ENCODE data around the gene HMCN1. TPM values are rescaled to one million over a fixed set of nuclear protein-coding genes. Genes with fewer than 3 reads are reported as not detected.

The HMCN1 gene
- total RNA-seq, 1 donor from 2014 or later = 80.0 TPM

- Mint-ChIP-seq H3K4me3 (ENCODE audit: unreplicated experiment) (peak overlapping the region; percentile 80), H3K27me3 (ENCODE audit: low read depth) (no peaks in the 10 kb centered on the region), H3K9me3 (ENCODE audit: low read depth) (peaks cover 16% of the 10 kb centered on the region), H3K4me1 (ENCODE audit: low read depth) (peaks cover 47% of the 10 kb centered on the region), H3K36me3 (ENCODE audit: low read depth) (peaks cover 11% of the 10 kb centered on the region), H3K27ac (ENCODE audit: unreplicated experiment) (peak overlapping the region; percentile 87)
- no peak for DNase-seq (ENCODE audit: low spot score)
- no peak for TF ChIP-seq CTCF (IDR thresholded peaks at IDR 0.05)
These were observed 1.5 kb downstream of the HMCN1 start for GRCh38 chr1:185735701-185736064.

- peaks cover 10% of the 10 kb centered on the region for H3K9me3 Mint-ChIP-seq (ENCODE audit: low read depth)
- no peaks in the 10 kb centered on the region for H3K27me3 Mint-ChIP-seq (ENCODE audit: low read depth)
- H3K36me3 Mint-ChIP-seq (ENCODE audit: low read depth) = peaks cover 13% of the 10 kb centered on the region
- H3K4me3 Mint-ChIP-seq (ENCODE audit: unreplicated experiment) = no peak overlapping the region
- no peak overlapping the region for H3K27ac Mint-ChIP-seq (ENCODE audit: unreplicated experiment)
- DNase-seq (ENCODE audit: low spot score) = no peak
- no peak for TF ChIP-seq CTCF (IDR thresholded peaks at IDR 0.05)
- peaks cover 46% of the 10 kb centered on the region for H3K4me1 Mint-ChIP-seq (ENCODE audit: low read depth)
These were observed 5.8 kb downstream of the HMCN1 start for GRCh38 chr1:185739967-185740366.

GRCh38 chr1:185741551-185741950, 7.4 kb downstream of the HMCN1 start:
- peaks cover 10% of the 10 kb centered on the region for H3K9me3 Mint-ChIP-seq (ENCODE audit: low read depth)
- no peak for DNase-seq (ENCODE audit: low spot score)
- peaks cover 13% of the 10 kb centered on the region for H3K36me3 Mint-ChIP-seq (ENCODE audit: low read depth)
- no peak for TF ChIP-seq CTCF (IDR thresholded peaks at IDR 0.05)
- no peaks in the 10 kb centered on the region for H3K27me3 Mint-ChIP-seq (ENCODE audit: low read depth)
- peaks cover 44% of the 10 kb centered on the region for H3K4me1 Mint-ChIP-seq (ENCODE audit: low read depth)
- peak overlapping the region; percentile 14 for H3K27ac Mint-ChIP-seq (ENCODE audit: unreplicated experiment)
- no peak overlapping the region for H3K4me3 Mint-ChIP-seq (ENCODE audit: unreplicated experiment)

GRCh38 chr1:185742403-185742802, 8.2 kb downstream of the HMCN1 start:
- peaks cover 10% of the 10 kb centered on the region for H3K9me3 Mint-ChIP-seq (ENCODE audit: low read depth)

GRCh38 chr1:185745165-185745564, 11.0 kb downstream of the HMCN1 start:
- TF ChIP-seq CTCF (IDR thresholded peaks at IDR 0.05) = no peak
- peaks cover 6% of the 10 kb centered on the region for H3K36me3 Mint-ChIP-seq (ENCODE audit: low read depth)
- DNase-seq (ENCODE audit: low spot score) = no peak
- no peak overlapping the region for H3K27ac Mint-ChIP-seq (ENCODE audit: unreplicated experiment)
- no peaks in the 10 kb centered on the region for H3K27me3 Mint-ChIP-seq (ENCODE audit: low read depth)
- no peak overlapping the region for H3K4me3 Mint-ChIP-seq (ENCODE audit: unreplicated experiment)
- H3K4me1 Mint-ChIP-seq (ENCODE audit: low read depth) = peaks cover 35% of the 10 kb centered on the region
- peaks cover 7% of the 10 kb centered on the region for H3K9me3 Mint-ChIP-seq (ENCODE audit: low read depth)

More at GRCh38 chr1:185742403-185742802, 8.2 kb downstream of the HMCN1 start:
- H3K4me1 Mint-ChIP-seq (ENCODE audit: low read depth) = peaks cover 36% of the 10 kb centered on the region
- peaks cover 13% of the 10 kb centered on the region for H3K36me3 Mint-ChIP-seq (ENCODE audit: low read depth)
- no peak overlapping the region for H3K27ac Mint-ChIP-seq (ENCODE audit: unreplicated experiment)
- no peak for TF ChIP-seq CTCF (IDR thresholded peaks at IDR 0.05)
- H3K27me3 Mint-ChIP-seq (ENCODE audit: low read depth) = no peaks in the 10 kb centered on the region
- no peak for DNase-seq (ENCODE audit: low spot score)
- H3K4me3 Mint-ChIP-seq (ENCODE audit: unreplicated experiment) = no peak overlapping the region

Measured in chondrocyte (in vitro differentiated cells).